ENCODE results near the gene OR10G8. TPM values are rescaled to one million over a fixed set of nuclear protein-coding genes. Genes with fewer than 3 reads are reported as not detected.

The OR10G8 gene
- polyA plus RNA-seq, 3 donors from 2014 or later: not detected

DNA sequence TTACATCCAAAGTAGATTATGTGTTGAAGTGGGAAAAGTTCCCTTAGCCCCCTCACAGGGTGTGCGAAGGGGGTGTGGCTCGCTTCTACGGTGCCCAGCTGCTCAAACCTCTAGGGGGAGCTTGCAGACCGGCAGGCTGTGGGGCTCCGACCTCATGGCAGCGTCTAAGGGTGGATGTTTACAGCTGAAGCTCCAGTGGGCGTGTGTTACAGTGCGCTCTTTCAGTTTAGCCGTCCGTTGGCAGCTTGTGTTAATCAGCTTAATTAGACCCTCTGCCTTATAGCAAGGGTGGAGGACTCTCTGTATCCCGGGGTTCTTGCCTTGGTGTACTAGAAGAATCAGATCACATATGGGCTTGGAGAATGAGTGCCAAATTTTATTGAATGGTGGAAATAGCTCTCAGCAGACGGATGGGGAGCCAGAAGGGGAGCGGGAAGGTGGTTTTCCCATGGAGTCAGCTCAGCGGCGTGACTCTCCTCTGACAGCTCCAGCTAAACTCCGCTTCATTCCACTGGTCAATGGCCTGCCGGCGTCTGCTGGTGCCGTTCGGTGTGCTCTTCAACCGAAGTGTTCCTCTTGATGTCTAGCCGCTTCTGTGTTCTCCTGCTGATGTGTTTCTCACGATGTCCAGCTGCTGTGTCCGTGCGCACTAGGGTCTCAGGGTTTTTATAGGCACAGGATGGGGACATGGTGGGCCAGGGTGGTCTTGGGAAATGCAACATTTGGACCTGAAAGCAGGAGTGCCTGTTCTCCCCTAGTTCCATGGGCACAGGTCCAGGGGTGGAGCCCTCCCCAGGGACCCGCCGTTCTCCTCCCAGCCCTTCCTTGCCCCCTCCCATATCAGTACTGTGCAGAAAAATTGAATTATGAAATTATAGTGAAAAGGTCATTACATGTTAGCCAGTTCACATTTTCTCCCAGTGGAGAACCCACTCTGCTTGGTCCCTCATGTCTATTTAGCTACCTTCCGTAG is 43.1 kb downstream of the OR10G8 start:
- peaks cover 2 to 8% (median 3%) of the 10 kb centered on the region in 3 donors for H3K27me3 Mint-ChIP-seq (ENCODE audit: low read depth in 3 of 3)
- peaks cover 3 to 12% of the 10 kb centered on the region in 2 donors for H3K4me1 Mint-ChIP-seq
- no peaks in the 10 kb centered on the region for H3K9me3 Mint-ChIP-seq
- peak overlapping the region in 2 of 5 donors; percentile 2 to 44 for H3K4me3 Mint-ChIP-seq
- H3K36me3 Mint-ChIP-seq: no peaks in the 10 kb centered on the region
- no peak overlapping the region for H3K27ac Mint-ChIP-seq
- peak in 2 of 3 donors; percentile 14 for DNase-seq

DNA sequence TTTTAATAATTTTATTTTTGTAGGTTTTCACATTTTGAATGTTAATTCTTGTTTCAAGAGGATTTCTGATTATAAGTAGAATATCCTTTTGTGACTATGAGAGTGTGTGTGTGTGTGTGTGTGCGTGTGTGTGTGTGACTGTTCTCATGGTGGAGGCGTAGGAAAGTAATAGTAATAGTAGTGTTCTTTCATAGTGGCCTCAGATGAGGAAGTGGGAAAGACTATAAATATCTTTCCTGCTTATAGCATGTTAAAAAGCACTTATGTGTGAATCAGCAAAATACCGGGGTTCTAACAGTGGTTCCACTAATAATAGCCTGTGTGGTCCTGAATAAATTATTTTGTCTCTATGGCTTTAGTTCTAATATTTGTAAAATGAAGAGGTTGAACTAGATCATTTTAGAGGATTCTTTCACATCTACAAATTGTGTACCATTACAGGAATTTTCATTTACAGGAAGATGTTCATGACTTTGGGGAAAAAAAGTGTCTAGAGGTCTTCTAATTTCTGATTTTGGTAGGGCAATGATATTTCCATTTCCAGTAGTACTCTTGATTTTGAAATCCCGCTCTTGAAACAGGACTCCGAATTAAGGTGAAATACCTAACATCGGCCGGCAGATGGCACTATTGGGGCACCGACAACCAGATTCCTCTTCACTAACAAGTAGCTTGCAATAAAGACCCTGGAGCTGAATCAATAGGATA is 44.5 kb downstream of the OR10G8 start:
- Mint-ChIP-seq H3K4me3 (no peak overlapping the region), H3K4me1 (peaks cover 5 to 12% of the 10 kb centered on the region in 2 donors), H3K36me3 (no peaks in the 10 kb centered on the region), H3K27ac (peak overlapping the region in 1 of 6 donors; percentile 21), H3K9me3 (no peaks in the 10 kb centered on the region), H3K27me3 (ENCODE audit: low read depth in 3 of 3) (peaks cover 2 to 8% (median 7%) of the 10 kb centered on the region in 3 donors)
- peak; percentile 42 to 46 (median 46) for DNase-seq

DNA sequence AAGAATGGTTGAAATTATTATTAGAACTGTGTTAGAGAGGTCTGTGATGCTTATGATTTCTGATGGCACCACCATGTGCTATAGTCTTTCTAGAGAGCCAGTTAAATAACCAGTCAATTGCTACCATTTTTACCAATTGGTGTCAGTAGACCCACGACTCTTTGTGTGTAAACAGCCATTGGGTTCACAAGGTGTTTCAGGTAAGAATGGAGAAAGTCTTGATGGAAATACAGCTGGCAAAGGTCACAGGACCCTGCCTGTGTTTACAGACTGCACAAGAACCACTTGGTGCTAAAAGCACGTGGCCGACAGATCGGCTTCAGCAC is 45.0 kb downstream of the OR10G8 start:
- Mint-ChIP-seq H3K4me3 (no peak overlapping the region), H3K36me3 (no peaks in the 10 kb centered on the region), H3K4me1 (peaks cover 8 to 17% of the 10 kb centered on the region in 2 donors), H3K27me3 (ENCODE audit: low read depth in 3 of 3) (peaks cover 2 to 8% (median 8%) of the 10 kb centered on the region in 3 donors), H3K9me3 (no peaks in the 10 kb centered on the region), H3K27ac (no peak overlapping the region)
- DNase-seq: no peak

DNA sequence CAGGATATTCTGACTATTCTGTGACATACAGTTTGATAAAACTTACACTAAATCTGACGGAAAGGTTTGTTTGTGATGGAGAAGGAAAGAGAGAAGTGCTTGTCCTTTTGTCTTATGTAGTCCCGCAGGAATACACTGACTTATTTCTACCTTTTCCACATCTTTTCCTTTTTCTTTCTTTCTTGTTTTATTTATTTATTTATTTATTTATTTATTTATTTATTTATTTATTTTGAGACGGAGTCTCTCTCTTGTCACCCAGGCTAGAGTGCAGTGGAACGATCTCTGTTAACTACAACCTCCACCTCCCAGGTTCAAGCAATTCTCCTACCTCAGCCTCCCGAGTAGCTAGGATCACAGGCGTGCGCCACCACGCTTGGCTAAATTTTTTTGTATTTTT is 45.5 kb downstream of the OR10G8 start:
- Mint-ChIP-seq H3K4me1 (peaks cover 11 to 22% of the 10 kb centered on the region in 2 donors), H3K9me3 (no peaks in the 10 kb centered on the region), H3K27ac (no peak overlapping the region), H3K27me3 (ENCODE audit: low read depth in 3 of 3) (peaks cover 2 to 8% (median 8%) of the 10 kb centered on the region in 3 donors), H3K36me3 (no peaks in the 10 kb centered on the region), H3K4me3 (no peak overlapping the region)
- DNase-seq: no peak

DNA sequence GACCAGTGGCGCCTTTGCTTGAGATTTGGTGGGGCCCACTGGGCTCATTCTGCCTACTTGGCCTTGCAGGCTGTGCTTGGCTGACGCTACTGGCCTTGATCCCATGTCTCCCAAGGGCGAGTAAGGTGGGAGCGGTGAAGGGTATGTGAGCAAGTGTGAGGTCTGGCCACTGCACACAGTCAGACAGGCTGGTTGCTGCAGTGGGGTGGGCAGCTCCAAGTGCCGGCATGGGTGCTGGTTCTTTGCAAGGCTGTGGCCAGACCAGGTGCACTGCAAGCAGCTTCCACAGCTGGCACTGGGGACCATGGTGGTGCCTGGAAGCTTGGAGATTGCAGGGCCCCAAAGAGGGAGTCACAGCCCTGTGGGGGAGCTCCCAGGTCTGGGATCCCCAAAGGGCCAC is 48.0 kb downstream of the OR10G8 start:
- H3K9me3 Mint-ChIP-seq: no peaks in the 10 kb centered on the region
- H3K27me3 Mint-ChIP-seq (ENCODE audit: low read depth in 3 of 3): peaks cover 3 to 7% (median 3%) of the 10 kb centered on the region in 3 donors
- H3K4me3 Mint-ChIP-seq: no peak overlapping the region
- no peaks in the 10 kb centered on the region for H3K36me3 Mint-ChIP-seq
- H3K4me1 Mint-ChIP-seq: peaks cover 14 to 20% of the 10 kb centered on the region in 2 donors
- no peak for DNase-seq
- no peak overlapping the region for H3K27ac Mint-ChIP-seq

DNA sequence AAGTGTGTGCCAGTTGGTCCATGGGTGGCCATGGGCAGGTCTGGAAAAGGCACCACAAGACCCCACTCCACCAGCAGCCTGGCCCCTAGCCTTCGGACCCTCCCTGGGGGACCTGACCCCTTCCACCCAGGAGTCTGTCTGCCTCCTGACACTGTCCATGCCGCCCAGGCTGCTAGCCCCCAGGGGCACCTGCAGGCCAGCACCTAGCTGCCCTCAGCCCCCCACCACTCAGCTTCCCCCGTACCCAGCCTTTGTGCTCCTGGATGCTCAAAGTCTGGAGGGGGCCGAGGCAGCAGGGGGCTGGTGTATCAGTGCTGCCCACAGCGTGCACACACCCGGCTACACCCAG is 48.9 kb downstream of the OR10G8 start:
- Mint-ChIP-seq H3K9me3 (no peaks in the 10 kb centered on the region), H3K36me3 (no peaks in the 10 kb centered on the region), H3K27me3 (ENCODE audit: low read depth in 3 of 3) (peaks cover 2 to 7% (median 3%) of the 10 kb centered on the region in 3 donors), H3K4me1 (peaks cover 14 to 16% of the 10 kb centered on the region in 2 donors), H3K4me3 (peak overlapping the region in 1 of 5 donors; percentile 17), H3K27ac (no peak overlapping the region)
- DNase-seq: no peak

DNA sequence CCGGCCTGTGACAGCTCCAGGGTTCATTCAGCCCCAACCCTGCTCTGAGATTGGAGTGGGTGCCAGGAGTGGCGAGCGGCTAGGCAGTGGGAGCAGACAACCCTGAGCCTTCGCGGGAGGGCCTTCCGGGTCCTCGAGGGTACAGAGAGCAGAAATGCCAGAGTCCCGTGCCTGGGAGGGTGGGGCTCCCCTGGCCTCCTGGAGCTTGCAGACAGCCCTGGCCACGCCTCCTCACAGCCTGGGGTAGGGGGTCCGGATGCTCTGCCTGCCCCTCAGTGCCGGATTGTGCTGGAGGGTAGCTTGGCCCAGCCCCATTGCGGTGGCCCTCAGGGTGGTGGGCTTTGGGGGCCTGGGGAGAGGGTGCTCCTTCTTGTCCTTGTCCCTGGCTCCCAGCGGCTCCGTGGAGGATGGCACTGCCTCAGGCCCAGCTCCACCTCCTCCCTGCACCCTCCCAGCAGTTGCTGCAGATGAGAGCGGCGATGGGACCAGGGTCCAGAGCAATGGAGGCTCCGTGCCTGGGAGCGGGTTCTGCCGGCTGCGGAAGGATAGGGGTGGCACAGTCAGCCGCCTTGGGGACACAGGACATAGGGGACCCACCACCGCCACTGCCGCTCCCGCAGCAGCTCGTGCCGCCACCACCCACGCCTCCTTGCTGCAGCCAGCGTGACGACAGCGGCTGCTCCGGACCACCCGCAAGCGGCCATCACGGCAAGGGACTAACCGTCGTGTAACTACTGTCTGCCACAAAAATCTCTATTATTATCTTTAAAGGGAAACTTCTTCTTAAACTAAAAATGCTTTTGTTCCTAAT is 49.4 kb downstream of the OR10G8 start:
- H3K27me3 Mint-ChIP-seq (ENCODE audit: low read depth in 3 of 3): peaks cover 2 to 7% (median 3%) of the 10 kb centered on the region in 3 donors
- H3K27ac Mint-ChIP-seq: no peak overlapping the region
- peaks cover 13 to 14% of the 10 kb centered on the region in 2 donors for H3K4me1 Mint-ChIP-seq
- H3K4me3 Mint-ChIP-seq: peak overlapping the region; percentile 51 to 80 (median 72)
- no peaks in the 10 kb centered on the region for H3K36me3 Mint-ChIP-seq
- H3K9me3 Mint-ChIP-seq: no peaks in the 10 kb centered on the region
- DNase-seq: peak; percentile 7 to 32 (median 22)

DNA sequence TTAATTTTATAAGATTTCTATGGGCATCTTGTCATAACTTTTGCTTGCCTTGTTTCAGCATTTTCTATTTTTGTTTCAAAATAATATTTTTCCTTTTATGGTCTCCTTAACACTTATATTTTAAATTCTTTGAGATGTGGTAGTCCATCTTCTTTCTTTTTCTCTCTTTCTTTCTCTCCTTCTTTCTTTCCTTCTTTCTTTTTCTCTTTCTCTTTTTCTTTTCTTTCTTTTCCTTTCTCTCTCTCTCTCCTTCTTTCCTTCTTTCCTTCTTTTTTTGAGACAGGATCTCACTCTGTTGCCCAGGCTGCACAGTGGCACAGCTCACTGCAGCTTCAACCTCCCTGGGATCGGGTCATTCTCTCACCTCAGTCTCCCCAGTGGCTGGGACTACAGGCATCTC is 50.7 kb downstream of the OR10G8 start:
- H3K27me3 Mint-ChIP-seq (ENCODE audit: low read depth in 3 of 3): peaks cover 0 to 6% (median 3%) of the 10 kb centered on the region in 3 donors
- no peaks in the 10 kb centered on the region for H3K9me3 Mint-ChIP-seq
- H3K27ac Mint-ChIP-seq: no peak overlapping the region
- H3K4me3 Mint-ChIP-seq: peak overlapping the region in 3 of 5 donors; percentile 12 to 66 (median 31)
- H3K4me1 Mint-ChIP-seq: peaks cover 11% of the 10 kb centered on the region in 2 donors
- H3K36me3 Mint-ChIP-seq: no peaks in the 10 kb centered on the region
- DNase-seq: no peak

DNA sequence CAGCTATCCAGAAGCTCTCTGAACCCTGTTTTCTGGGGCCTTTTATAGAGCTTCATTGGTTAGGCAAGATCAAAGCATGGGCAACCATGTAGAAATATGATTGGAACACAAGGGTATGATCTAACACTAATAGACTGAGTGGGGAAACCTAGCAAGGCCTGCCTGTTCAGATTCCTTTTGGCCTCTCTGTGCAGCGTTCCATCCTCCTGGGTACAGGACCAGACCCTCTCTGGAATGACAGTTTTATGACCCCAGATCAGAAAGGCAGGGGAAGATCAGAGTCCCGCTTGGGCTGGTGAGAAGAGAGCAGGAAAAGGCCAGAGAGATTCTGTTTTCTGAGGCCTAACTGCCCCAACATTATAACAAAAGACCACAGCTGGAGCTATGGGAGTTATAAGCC is 52.0 kb downstream of the OR10G8 start:
- Mint-ChIP-seq H3K36me3 (no peaks in the 10 kb centered on the region), H3K27ac (no peak overlapping the region), H3K4me1 (peaks cover 11% of the 10 kb centered on the region in 2 donors), H3K9me3 (no peaks in the 10 kb centered on the region), H3K27me3 (ENCODE audit: low read depth in 3 of 3) (peaks cover 0 to 6% (median 3%) of the 10 kb centered on the region in 3 donors), H3K4me3 (no peak overlapping the region)
- DNase-seq: no peak

DNA sequence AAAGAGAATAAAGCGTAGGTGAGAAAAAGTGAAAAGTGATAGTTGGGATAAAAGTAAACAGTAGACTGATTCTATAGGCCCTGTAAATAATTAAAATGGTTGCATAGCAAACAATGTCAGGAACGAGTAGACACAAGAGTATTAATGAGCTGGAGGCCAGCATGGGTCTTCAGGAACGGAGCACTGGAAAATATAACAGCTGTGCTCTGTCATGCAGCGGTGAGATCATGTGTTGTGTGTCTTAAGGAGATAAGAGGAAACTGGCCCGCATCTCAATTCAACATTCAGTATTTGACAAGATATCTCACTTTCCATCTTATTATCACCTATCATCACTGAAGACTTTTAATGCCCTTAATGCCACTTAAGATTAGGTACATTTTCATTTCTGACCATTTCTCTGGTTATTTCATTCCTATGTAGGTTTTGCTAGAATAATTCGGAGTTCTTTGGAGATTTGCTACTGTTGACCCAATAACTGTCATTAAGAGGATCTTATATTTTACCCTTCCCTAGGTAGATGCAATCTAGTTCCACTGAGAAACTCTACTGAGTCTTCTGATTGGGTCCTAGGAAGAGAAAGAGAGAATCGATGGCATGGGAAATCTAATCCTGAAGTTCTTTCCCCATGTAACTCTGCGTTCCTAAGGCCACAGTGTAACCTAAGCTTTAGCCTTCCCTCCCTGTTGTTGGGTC is 53.2 kb downstream of the OR10G8 start:
- H3K4me3 Mint-ChIP-seq: no peak overlapping the region
- no peaks in the 10 kb centered on the region for H3K36me3 Mint-ChIP-seq
- no peak overlapping the region for H3K27ac Mint-ChIP-seq
- H3K4me1 Mint-ChIP-seq: peaks cover 11% of the 10 kb centered on the region in 2 donors
- no peak for DNase-seq
- H3K9me3 Mint-ChIP-seq: no peaks in the 10 kb centered on the region
- H3K27me3 Mint-ChIP-seq (ENCODE audit: low read depth in 3 of 3): peaks cover 0 to 6% (median 3%) of the 10 kb centered on the region in 3 donors

Data from immature natural killer cell (primary cell).